Activated CD4-positive, alpha-beta T cell treated with anti-CD3 and anti-CD28 coated beads, Interleukin-2, amount 50 U/mL, for 48 hours (primary cell): ENCODE measurements around the gene ARID1B.

Experiments
- DNase-seq, 2 experiments: peaks; one replicate each; pipeline ENCODE4 v3.0.0-alpha.2; 2020

Gene ARID1B

GRCh38 chr6:156776840-156777576 lies at the start of gene ARID1B:
TSS of gene ARID1B (plus strand) at chr6:156777378. CDS start at chr6:156777681, 303 bp downstream.
- DNase-seq: peak; percentile 66 to 71

DNA sequence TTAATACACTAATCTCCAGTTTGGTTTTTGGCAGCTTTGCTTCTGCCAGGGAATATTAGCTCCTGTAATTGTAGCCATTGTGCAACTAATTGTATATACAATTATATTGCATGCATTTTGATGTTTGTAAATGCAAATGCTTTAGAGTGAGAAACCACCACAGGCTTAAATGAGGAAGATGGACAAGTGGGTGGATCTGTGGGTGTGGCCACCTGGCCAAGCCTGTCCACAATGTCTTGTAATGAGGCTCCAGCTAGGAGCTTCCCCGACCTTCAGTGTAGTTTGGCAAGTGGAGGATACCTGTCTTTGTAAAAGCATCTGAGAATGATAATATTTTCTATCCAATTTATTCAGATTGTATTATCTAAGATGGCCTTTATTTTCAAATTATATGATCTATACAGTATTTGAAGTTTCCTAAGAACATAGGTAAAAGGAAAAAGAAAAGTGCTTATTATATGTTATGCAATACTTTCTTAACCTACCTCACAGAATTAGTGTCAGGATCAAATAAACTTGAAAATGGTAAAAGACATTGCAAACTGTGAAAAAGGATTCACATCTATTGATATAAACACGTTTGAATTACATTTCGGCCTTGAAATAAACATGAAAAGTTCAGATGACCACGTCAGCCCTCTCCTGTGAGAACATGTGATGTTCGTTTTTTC lies 49.3 kb upstream of the ARID1B start:
- no peak for DNase-seq

GRCh38 chr6:156729248-156729647 lies 47.9 kb upstream of the ARID1B start:
- no peak for DNase-seq

DNA sequence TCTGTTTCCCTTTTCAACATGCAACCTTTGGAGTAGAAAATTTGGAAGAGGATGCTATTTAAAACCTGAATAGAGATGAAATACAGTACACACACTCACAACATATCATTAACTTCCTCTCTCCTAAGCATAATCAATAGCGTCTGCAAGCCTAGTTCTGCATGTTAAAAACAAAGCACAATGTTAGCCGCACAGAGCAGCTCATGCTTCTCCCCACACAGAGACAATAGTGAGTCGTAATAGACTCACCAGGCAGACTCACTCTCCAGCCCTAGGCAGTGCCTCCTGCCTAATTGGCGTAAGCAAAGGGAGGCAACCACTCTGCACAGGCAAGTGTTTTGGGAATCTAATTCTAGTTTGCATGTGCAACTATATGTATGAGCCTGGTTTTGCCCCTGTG lies 45.8 kb upstream of the ARID1B start:
- no peak for DNase-seq

DNA sequence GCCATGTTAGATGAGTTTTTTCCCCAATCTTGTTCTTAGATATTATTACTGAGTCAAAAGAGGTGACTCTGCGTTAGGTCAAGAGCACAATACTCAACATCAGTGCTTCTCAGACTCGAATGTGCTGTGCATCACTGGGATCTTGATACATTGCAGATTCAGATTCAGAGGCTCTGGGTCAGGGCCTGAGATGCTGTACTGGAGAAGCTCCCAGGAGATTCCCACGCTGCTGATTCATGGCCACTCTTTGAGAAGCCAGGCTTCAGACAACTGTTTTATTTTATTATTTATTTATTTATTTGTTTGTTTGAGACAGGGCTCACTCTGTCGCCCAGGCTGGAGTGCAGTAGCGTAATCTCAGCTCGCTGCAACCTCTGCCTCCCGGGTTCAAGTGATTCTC lies 41.4 kb upstream of the ARID1B start:
- no peak for DNase-seq

GRCh38 chr6:156740604-156741003 lies 36.6 kb upstream of the ARID1B start:
- no peak for DNase-seq

GRCh38 chr6:156741287-156742073 lies 35.7 kb upstream of the ARID1B start:
- DNase-seq: no peak

DNA sequence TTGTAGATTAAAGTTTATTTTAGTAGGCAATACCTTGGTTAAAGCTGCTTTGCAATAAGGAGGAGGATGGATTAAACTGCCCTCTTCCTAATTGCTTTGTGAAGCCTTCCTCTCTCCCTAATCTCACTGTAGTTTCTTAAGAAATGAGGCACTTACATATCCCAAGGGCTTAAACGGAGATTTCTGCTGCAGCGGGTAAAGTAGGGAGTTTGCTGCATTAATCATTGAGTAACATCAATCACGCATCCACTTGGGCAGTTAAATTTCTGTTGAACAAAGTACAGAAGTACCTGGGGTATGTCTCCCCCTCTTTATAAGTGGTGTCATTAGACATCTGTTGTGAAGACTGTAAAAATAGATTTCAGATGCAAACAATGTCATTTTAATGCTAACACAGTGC lies 29.5 kb upstream of the ARID1B start:
- no peak for DNase-seq

DNA sequence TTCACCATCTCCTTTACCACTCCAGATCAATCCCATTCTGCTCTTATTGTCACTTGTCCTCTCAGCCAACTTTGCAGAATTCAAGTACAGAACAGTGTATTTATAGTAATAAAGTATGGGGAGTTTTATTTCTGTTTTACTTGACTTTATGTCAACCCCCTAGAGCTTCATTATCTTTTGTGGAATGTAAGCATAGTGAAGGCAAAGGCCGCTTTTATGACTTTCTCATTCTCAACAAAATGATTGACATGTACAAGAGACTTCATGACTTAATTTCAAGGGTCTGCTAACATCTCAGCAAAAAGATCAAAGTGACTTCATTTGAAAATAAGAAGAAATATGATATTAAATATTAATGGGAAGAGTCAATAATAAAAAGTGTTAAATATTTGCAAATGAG lies 28.7 kb upstream of the ARID1B start:
- no peak for DNase-seq

- no peak for DNase-seq
Observed at GRCh38 chr6:156752666-156753301, 24.4 kb upstream of the ARID1B start.

- DNase-seq: no peak
Observed at GRCh38 chr6:156756630-156757610, 20.3 kb upstream of the ARID1B start.

GRCh38 chr6:156757849-156758248 lies 19.3 kb upstream of the ARID1B start:
- no peak for DNase-seq

DNA sequence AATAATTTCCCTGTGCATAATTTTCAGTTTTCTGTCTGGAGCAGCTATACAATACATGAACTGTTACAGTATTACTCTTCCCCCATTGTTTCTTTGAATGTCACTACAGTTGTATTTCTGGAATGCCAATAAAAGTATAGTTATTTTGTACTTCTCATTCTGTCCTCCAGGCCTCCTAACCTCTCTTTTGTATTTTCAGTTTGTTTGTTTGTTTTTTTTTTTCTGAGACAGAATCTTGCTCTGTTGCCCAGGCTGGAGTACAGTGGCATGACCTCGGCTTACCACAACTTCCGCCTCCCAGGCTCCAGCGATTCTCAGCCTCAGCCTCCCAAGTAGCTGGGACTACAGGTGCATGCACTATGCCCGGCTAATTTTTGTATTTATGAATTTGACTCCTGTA lies 16.8 kb upstream of the ARID1B start:
- DNase-seq: no peak

- DNase-seq: no peak
Observed at GRCh38 chr6:156762547-156762946, 14.6 kb upstream of the ARID1B start.

- DNase-seq: no peak
Observed at GRCh38 chr6:156765117-156765516, 12.1 kb upstream of the ARID1B start.

DNA sequence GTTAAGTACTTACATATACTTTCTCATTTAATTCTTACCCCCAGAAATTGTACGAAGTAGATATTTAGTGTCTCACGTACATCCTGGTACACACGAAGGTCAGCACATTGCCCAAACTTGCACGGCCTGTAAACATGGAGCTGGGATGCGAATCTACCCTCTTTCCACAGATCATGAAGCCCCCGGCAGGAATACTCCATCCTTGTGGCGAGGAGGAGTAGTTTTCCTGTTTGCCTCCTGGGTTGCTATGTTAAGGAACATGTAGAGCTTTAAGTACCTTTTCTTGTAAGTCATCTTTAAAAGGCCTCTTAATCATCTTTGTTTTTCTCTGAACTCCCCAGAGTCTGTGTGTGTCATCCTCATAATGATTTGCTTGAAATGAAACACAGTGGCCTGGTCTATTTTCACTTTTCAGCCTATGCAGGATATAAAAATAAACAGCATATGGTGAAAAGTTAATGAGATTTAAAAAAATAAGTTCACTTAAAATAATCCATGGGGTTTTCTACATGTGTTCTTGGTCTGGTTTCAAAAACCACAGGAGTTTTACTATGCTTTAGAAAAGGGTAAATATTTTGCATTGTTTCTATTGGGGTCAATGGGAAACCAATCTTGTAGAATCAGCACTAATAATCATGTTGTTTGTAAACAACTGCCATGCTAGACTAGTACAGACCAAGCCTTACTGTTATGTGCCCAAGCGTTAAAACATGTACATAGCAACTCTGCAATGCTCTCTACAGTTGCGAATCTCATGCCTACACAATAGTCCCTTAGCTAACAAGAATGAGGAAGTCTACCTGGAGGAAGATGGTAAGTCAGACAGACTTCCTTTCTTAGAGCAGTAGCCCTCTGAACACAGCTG lies 9.3 kb upstream of the ARID1B start:
- DNase-seq: no peak

DNA sequence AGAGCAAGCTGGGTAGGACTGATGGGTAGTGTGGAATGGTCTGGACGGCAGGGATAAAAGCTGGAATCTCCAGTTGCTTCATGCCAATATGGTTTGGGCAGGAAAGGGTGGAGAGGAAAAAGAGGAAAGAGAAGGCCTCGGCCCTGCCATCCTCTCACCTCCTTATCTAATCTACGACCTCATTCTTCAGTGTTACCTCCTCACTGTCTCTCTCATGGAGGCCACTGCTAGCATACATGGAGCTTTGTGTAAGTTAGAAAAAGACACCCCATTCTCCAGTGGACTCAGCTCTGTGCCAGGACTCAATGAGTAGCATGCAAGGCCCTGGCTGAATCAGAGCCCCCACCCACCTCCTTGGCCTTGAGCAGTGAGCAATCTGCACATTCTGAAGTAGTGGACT lies 6.1 kb upstream of the ARID1B start:
- no peak for DNase-seq

DNA sequence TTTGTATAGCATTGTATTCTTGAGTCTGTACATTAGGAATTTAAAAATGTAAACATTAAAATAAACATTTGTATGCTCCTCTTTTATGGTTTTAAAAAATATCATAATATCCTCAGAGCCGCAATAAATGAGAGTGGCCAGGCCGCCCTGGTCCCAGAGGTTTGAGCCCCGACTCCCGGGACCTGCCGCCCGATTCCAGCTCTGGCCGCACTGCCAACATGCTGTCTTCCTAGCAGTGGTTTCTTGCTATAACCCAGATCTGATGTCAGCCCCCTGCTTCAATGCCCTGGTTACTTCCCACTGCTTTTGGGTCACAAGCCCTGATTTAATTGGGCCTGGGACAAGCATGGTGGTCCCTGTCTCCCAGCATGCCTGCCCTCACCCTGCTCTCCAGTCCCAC lies 5.4 kb upstream of the ARID1B start:
- no peak for DNase-seq

GRCh38 chr6:156773476-156773875 lies 3.7 kb upstream of the ARID1B start:
- no peak for DNase-seq

DNA sequence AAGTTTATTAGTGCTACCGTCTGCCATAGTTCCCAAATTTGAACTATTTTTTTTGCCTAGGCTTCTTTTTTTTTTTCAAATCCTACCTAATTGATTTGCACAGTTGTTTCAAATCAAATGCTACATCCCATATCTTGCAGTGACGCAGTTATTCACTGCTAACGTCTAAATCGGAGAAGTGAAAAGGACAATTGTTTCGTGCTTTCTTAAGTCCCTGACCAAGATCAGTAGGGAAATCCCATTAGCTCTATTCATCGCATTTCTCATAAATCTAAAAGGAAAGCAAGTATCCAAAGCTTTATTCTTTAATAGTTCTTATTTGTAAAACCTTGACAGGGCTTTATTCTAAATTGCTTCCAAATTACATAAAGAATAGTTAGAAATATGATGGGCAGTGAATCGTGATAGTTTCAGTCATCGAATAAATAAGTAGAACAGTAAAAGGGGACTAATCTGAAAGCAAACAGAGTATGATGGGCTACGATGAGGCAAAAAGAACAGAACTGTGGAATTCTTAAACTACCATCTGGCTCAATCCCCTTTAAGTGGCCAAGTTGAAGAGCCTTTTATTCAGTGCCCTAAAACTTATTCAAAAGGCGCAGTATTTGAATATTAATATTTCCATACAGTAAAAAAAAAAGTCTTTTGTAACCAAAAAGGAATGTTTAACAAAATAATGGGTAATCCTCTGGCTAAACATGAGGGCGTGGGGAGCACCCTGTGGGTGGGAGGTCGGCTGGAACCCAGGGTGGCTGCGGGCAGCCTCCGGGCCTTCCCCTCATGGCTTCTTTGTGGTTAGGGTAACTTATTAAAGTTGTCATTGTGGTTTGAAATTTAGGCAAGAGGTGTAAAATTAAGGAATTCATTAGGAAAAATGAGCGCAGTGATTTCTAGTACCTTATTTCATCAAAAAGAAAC lies 3.0 kb upstream of the ARID1B start:
- no peak for DNase-seq
